ENCODE results near the gene SMIM23.

- TF ChIP-seq CTCF (conservative IDR thresholded peaks at IDR 0.05; ENCODE audit: low read depth in 2 of 2) (no peak), EZH2 (IDR thresholded peaks at IDR 0.05; ENCODE audit: low read depth, unreplicated experiment) (no peak), ETS1 (IDR thresholded peaks at IDR 0.05) (no peak), EZH2phosphoT487 (IDR thresholded peaks at IDR 0.05; ENCODE audit: unreplicated experiment) (no peak), CREB1 (CRISPR knock-in tag; IDR thresholded peaks at IDR 0.05; ENCODE audit: low read depth) (no peak), ZNF331 (CRISPR knock-in tag; IDR thresholded peaks at IDR 0.05; ENCODE audit: low read depth) (no peak), POLR2AphosphoS5 (IDR thresholded peaks at IDR 0.05; ENCODE audit: low read depth) (no peak), REST (IDR thresholded peaks at IDR 0.05; ENCODE audit: unreplicated experiment) (no peak), JUNB (IDR thresholded peaks at IDR 0.05; ENCODE audit: unreplicated experiment) (no peak)
These were observed 23.3 kb downstream of the SMIM23 start for GRCh38 chr5:171808951-171809350.
